Keratinocyte (primary cell): ENCODE data around the gene LRFN4. TPM values are rescaled to one million over a fixed set of nuclear protein-coding genes. Genes with fewer than 3 reads are reported as not detected.

ENCODE experiments used
- DNase-seq: peaks from one replicate; pipeline ENCODE4 v3.0.0-alpha.2; 2011; ENCODE audit warnings: low read depth, missing footprints, low spot score
- FAIRE-seq: peaks from 2 replicates; lab custom pipeline; 2011; peaks lifted over from hg19 to GRCh38; lab: Jason Lieb, UNC
- H2AFZ ChIP-seq: 2 replicates; pipeline ENCODE4 v1.6.0; 2012; ENCODE audit warnings: low read length, control low read depth, inconsistent platforms; ENCODE audit not compliant: control insufficient read depth
- H3K27ac ChIP-seq: 2 replicates; pipeline ENCODE4 v1.5.1; 2011; ENCODE audit warnings: low read length; ENCODE audit not compliant: control insufficient read depth, insufficient read depth
- H3K27me3 ChIP-seq: 3 replicates; pipeline ENCODE4 v1.6.0; 2011; ENCODE audit warnings: low read length; ENCODE audit not compliant: control insufficient read depth, insufficient read depth; ENCODE audit errors: extremely low read depth
- H3K36me3 ChIP-seq, 2 experiments: 2 replicates in 1 of 2; 3 replicates in 1 of 2; pipeline ENCODE4 v1.5.1; 2011; ENCODE audit warnings: low read length in 2 of 2, mild to moderate bottlenecking in 1 of 2; ENCODE audit not compliant: control insufficient read depth in 2 of 2, insufficient read depth in 2 of 2; ENCODE audit errors: extremely low read depth in 1 of 2
- H3K4me1 ChIP-seq: 3 replicates; pipeline ENCODE4 v1.5.1; 2011; ENCODE audit warnings: low read length; ENCODE audit not compliant: control insufficient read depth, insufficient read depth; ENCODE audit errors: extremely low read depth
- H3K4me2 ChIP-seq: 3 replicates; pipeline ENCODE4 v1.6.0; 2011; ENCODE audit warnings: low read depth, low read length; ENCODE audit not compliant: control insufficient read depth, insufficient read depth; ENCODE audit errors: extremely low read depth
- H3K4me3 ChIP-seq, 3 experiments: fragments of 200-600 bp in 1 of 3; sonication (generic) in 1 of 3; 2 replicates in 2 of 3; 3 replicates in 1 of 3; pipeline ENCODE4 v1.5.1; 2011 to 2016; ENCODE audit warnings: low read length in 3 of 3, mild to moderate bottlenecking in 3 of 3, control low read depth in 2 of 3, inconsistent platforms in 1 of 3, low read depth in 1 of 3, mixed read lengths in 1 of 3, mixed run types in 1 of 3, moderate library complexity in 1 of 3; ENCODE audit not compliant: control insufficient read depth in 2 of 3, insufficient read depth in 2 of 3; ENCODE audit errors: extremely low read depth in 1 of 3
- H3K79me2 ChIP-seq: 2 replicates; pipeline ENCODE4 v1.6.0; 2012; ENCODE audit warnings: low read length; ENCODE audit not compliant: control insufficient read depth, insufficient read depth
- H3K9ac ChIP-seq: 3 replicates; pipeline ENCODE4 v1.6.0; 2011; ENCODE audit warnings: low read length; ENCODE audit not compliant: control insufficient read depth, insufficient read depth; ENCODE audit errors: extremely low read depth
- H3K9me1 ChIP-seq: 3 replicates; pipeline ENCODE4 v1.6.0; 2011; ENCODE audit warnings: low read length; ENCODE audit not compliant: control insufficient read depth, insufficient read depth; ENCODE audit errors: extremely low read depth
- H3K9me3 ChIP-seq: 2 replicates; pipeline ENCODE4 v1.5.1; 2012; ENCODE audit warnings: low read depth, low read length; ENCODE audit not compliant: control insufficient read depth
- H4K20me1 ChIP-seq: 3 replicates; pipeline ENCODE4 v1.6.0; 2011; ENCODE audit warnings: low read length; ENCODE audit not compliant: control insufficient read depth, insufficient read depth; ENCODE audit errors: extremely low read depth
- EZH2 ChIP-seq: IDR thresholded peaks from one replicate; pipeline ENCODE4 v1.6.1; 2012; ENCODE audit warnings: inconsistent platforms, mild to moderate bottlenecking, low read length, moderate library complexity
- dilution Hi-C: fragments of 300-500 bp; cut with MboI; formaldehyde crosslinking; loops from one replicate; pipeline ENCODE4 v1.7.0; 2020; ENCODE audit warnings: low sequenced_read_pairs; ENCODE audit not compliant: extremely low pct_ligation_motif_present
- polyA plus RNA-seq, 5 experiments: library from polyadenylated mRNA; depleted of rRNA in 3 of 5; stranded (reverse) in 3 of 5; stranded (forward) in 1 of 5; unstranded in 1 of 5; fragments of >200 nt; gene quantifications; 1 replicate in 1 of 5; 2 replicates in 3 of 5; 3 replicates in 1 of 5; pipeline versions ENCODE4 v1.2.1 to v1.2.3, GENCODE V29; 2011 to 2012; ENCODE audit warnings: missing spikeins in 2 of 5, low read depth in 1 of 5, low replicate concordance in 1 of 5
- TF ChIP-seq, protein P1 (sequence below), 3 experiments: IDR thresholded peaks in 1 of 3; conservative IDR thresholded peaks in 1 of 3; optimal IDR thresholded peaks in 1 of 3; 2 replicates in 2 of 3; 3 replicates in 1 of 3; pipeline versions ENCODE3 to v1.5.1; 2011; ENCODE audit warnings: low read length in 3 of 3, mild to moderate bottlenecking in 3 of 3, moderate library complexity in 2 of 3, control low read depth in 1 of 3, inconsistent platforms in 1 of 3; ENCODE audit not compliant: insufficient read depth in 2 of 3; ENCODE audit errors: extremely low read depth in 1 of 3

Gene LRFN4
- polyA plus RNA-seq, 1 donor (not counting 4 experiments of a cell fraction or from before 2014, with no cell fraction given): 1.1 TPM

DNA sequence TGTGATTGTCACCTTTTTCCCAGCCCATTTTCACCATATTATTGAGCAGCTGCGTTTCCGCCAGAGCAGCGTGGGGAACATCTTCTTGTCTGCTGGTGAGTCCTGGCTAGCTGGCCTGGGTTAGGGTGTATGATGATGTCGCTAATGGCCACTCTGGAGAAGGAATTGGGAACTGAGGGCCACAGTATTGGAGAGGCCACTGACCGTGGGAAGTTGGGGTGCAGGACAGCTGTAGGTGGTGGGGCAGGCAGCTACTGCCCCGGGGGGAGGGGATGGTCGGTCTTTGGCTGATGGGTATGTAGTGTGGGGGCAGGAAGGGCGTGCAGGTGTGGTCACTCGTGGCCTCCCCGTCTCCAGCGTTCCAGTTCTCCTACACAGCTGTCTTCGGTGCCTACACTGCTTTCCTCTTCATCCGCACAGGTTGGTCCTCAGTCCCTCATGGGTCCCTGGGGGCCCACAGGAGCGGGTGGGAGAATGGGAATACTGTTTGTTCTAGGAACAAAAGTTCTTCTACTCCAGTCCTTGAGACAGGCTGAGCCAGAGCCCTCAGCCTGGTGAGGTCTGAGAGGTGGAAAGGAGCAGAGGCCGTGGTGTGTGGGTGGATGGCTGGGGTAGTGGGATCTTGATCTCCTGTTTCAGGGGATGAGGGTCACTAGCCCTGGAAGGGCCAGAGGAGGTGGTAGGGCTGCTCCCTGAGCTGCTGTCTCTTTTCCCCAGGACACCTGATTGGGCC lies 11.6 kb upstream of the LRFN4 start:
- dilution Hi-C loops: no loop called here
- no peak for TF ChIP-seq EZH2
- TF ChIP-seq, protein P1, sequence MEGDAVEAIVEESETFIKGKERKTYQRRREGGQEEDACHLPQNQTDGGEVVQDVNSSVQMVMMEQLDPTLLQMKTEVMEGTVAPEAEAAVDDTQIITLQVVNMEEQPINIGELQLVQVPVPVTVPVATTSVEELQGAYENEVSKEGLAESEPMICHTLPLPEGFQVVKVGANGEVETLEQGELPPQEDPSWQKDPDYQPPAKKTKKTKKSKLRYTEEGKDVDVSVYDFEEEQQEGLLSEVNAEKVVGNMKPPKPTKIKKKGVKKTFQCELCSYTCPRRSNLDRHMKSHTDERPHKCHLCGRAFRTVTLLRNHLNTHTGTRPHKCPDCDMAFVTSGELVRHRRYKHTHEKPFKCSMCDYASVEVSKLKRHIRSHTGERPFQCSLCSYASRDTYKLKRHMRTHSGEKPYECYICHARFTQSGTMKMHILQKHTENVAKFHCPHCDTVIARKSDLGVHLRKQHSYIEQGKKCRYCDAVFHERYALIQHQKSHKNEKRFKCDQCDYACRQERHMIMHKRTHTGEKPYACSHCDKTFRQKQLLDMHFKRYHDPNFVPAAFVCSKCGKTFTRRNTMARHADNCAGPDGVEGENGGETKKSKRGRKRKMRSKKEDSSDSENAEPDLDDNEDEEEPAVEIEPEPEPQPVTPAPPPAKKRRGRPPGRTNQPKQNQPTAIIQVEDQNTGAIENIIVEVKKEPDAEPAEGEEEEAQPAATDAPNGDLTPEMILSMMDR (optimal IDR thresholded peaks at IDR 0.05 in 1 of 3, IDR thresholded peaks at IDR 0.05 in 1 of 3, conservative IDR thresholded peaks at IDR 0.05 in 1 of 3; ENCODE audit: extremely low read depth in 1 of 3, insufficient read depth in 2 of 3, low read length in 3 of 3): no peak
- DNase-seq (no peak), FAIRE-seq (no peak)
- peaks cover 22 to 40% of the 10 kb centered on the region in 2 experiments for H3K36me3 ChIP-seq
- no peak overlapping the region for H3K27ac ChIP-seq
- no peaks in the 10 kb centered on the region for H3K27me3 ChIP-seq
- no peak overlapping the region for H2AFZ ChIP-seq
- H4K20me1 ChIP-seq: no peaks in the 10 kb centered on the region
- no peaks in the 10 kb centered on the region for H3K9me1 ChIP-seq
- peaks cover 22% of the 10 kb centered on the region for H3K4me1 ChIP-seq
- H3K4me3 ChIP-seq: no peak overlapping the region
- peaks cover 38% of the 10 kb centered on the region for H3K79me2 ChIP-seq
- H3K4me2 ChIP-seq: no peak overlapping the region
- H3K9ac ChIP-seq: no peak overlapping the region
- H3K9me3 ChIP-seq: no peaks in the 10 kb centered on the region

DNA sequence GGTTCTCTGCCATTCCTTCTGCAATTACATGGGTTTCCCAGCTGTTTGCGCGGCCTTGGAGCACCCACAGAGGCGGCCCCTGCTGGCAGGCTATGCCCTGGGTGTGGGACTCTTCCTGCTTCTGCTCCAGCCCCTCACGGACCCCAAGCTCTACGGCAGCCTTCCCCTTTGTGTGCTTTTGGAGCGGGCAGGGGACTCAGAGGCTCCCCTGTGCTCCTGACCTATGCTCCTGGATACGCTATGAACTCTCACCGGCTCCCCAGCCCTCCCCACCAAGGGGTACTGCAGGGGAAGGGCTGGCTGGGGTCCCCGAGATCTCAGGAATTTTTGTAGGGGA lies 11.0 kb upstream of the LRFN4 start:
- Histone ChIP-seq H3K27ac (no peak overlapping the region), H4K20me1 (no peaks in the 10 kb centered on the region), H3K4me3 (no peak overlapping the region), H3K36me3 (peaks cover 25 to 35% of the 10 kb centered on the region in 2 experiments), H2AFZ (no peak overlapping the region), H3K4me2 (no peak overlapping the region), H3K79me2 (peaks cover 38% of the 10 kb centered on the region), H3K9me1 (no peaks in the 10 kb centered on the region), H3K4me1 (peaks cover 22% of the 10 kb centered on the region), H3K27me3 (no peaks in the 10 kb centered on the region), H3K9me3 (no peaks in the 10 kb centered on the region), H3K9ac (no peak overlapping the region)
- TF ChIP-seq, protein P1 (optimal IDR thresholded peaks at IDR 0.05 in 1 of 3, IDR thresholded peaks at IDR 0.05 in 1 of 3, conservative IDR thresholded peaks at IDR 0.05 in 1 of 3; ENCODE audit: extremely low read depth in 1 of 3, insufficient read depth in 2 of 3, low read length in 3 of 3): no peak
- TF ChIP-seq EZH2: no peak
- dilution Hi-C loops: no loop called here
- no peak for DNase-seq
- FAIRE-seq: no peak
